Left renal cortex interstitium (tissue), 4 donors: ENCODE measurements around the gene TSPYL2. TPM values are rescaled to one million over a fixed set of nuclear protein-coding genes. Genes with fewer than 3 reads are reported as not detected.

ENCODE experiments used
- DNase-seq, 4 donors: peaks; one replicate each; pipeline ENCODE4 v3.0.0-alpha.2; 2013; ENCODE audit warnings: low read depth in 4 of 4, low spot score in 2 of 4, missing footprints in 1 of 4
- polyA plus RNA-seq, 4 donors: library from polyadenylated mRNA; unstranded; fragments of 120-200 nt; gene quantifications; one replicate each; pipeline ENCODE4 v1.2.1, GENCODE V29; 2013; ENCODE audit not compliant: insufficient read length in 4 of 4

The TSPYL2 gene
- polyA plus RNA-seq, 4 donors, result 19.5 to 40.0 (median 32.7) TPM

DNA sequence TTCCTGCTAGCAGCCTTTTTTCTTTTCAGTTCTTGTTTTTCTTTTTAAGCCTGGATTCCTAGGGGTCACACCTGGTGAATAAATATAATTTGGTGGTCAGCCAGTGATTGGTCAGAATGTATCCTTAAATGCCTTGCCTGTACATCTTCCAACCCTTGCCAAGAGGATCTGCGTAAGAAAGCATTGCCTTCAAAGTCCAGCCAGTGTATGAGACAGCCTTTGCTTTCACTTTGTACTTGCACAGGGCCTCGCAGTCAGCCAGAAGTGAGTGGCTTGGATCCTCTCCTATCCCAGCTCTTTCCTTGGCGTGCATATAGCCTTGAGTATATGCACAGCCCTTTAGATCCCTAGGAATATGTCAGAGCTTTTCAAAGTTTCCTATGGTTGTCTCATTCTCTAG, 33.9 kb downstream of the TSPYL2 start:
- no peak for DNase-seq

GRCh38 chrX:53122013-53122412, 39.8 kb downstream of the TSPYL2 start:
- no peak for DNase-seq

GRCh38 chrX:53125506-53125905, 43.3 kb downstream of the TSPYL2 start:
- DNase-seq, result no peak

GRCh38 chrX:53126377-53126776, 44.2 kb downstream of the TSPYL2 start:
- DNase-seq, result no peak

DNA sequence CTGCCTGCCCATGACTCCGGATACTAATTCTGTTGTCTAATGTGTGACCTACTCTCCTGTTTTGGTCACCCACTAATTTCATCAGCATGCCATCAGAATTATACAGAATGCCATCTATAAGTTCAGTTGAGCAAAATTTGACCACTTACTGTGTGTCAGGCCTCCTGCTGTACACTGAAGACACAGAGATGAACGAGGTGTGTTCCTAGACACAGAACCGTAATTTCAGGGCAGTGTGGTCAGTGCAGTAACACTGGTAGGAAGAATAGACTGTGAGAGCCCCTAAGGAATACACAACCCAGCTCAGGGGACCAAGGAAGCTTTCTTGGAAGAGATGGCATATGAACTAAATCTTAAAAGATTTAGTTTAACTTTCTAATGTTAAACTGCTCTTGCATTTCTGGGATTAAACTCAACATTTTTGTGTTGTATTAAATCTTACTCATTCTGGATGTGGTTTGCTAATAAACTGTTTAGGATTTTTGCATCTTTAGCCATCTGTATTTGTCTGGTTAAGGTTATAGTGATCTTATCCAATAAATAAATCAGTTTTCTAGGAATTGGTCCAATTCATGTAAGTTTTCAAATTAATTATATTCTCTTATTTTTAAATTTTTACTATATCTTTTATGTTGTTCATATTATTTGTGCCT, 46.1 kb downstream of the TSPYL2 start:
- DNase-seq, result no peak

DNA sequence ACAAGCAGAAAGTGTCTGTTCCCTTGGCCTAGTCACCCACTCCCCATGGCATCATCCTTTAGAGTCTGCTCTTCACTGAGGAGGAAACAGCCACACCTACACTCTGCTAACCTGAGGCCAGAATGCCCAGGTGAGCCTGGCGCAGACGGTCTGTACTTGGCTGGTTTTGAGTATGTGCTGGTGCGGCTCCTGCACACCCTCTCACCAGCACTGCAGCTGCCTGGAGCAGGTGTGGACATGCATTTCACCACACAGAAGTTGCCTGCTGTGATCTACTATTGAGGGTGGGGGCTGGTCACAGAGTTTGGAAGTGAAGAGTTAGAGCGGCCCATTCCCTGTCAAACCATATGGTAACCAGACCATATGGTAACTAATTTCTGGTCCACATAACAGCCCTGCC, 51.2 kb downstream of the TSPYL2 start:
- no peak for DNase-seq

DNA sequence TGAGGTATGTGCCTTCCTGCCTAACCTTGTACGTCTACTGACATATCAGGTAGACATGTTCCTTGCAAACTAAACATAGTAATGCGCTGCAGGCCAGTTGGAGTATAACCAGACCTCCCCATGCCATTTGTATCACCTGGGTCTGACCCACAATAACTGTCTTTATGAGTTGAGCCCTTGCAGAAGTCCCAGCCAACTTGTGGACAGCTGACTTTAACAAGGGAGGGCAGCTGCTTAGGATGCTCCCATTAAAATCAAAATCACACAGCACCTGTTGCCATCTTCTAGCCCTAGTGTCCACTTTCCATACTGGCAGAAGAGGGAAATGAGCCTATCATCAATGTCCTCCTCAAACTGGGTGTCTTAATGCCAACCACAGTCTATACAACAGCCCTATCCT, 53.4 kb downstream of the TSPYL2 start:
- DNase-seq, result no peak

Other genes starting within 250 kb of the TSPYL2 start
- not detected for gene XAGE3, start 214.3 kb upstream of the TSPYL2 start, polyA plus RNA-seq
- 10 to 100 TPM; 15.5 to 22.9 (median 18.1) TPM for gene FAM156B, start 185.0 kb upstream of the TSPYL2 start, polyA plus RNA-seq
- gene FAM156A, start 123.8 kb upstream of the TSPYL2 start, polyA plus RNA-seq, result 10 to 100 TPM; 16.5 to 45.2 (median 27.7) TPM
- gene GPR173, start 33.6 kb upstream of the TSPYL2 start, polyA plus RNA-seq, result 10 to 100 TPM; 10.5 to 30.3 (median 21.3) TPM
- gene KANTR, start 11.8 kb downstream of the TSPYL2 start, polyA plus RNA-seq, result 10 to 100 TPM in 3 of 4 donors, 1 to 10 TPM in 1; 8.8 to 49.3 (median 24.5) TPM
- 10 to 100 TPM; 65.0 to 80.6 (median 72.1) TPM for gene KDM5C, start 142.8 kb downstream of the TSPYL2 start, polyA plus RNA-seq
- gene IQSEC2, start 199.2 kb downstream of the TSPYL2 start, polyA plus RNA-seq, result 10 to 100 TPM; 12.3 to 18.0 (median 15.2) TPM